ENCODE results near the gene PLAAT2.
A peak's percentile ranks its signal among the peaks of the same experiment; 100 is the strongest.

- TF ChIP-seq CTCF (IDR thresholded peaks at IDR 0.05) = peak in 2 of 3 donors; percentile 47 to 60
- no peak for TF ChIP-seq POLR2A (IDR thresholded peaks at IDR 0.05)
- TF ChIP-seq POLR2AphosphoS5 (IDR thresholded peaks at IDR 0.05) = no peak
Measured at GRCh38 chr11:63592975-63593395, 29.8 kb upstream of the PLAAT2 start.

All from breast epithelium (tissue), 3 donors.